Activated effector memory CD4-positive, alpha-beta T cell treated with Interleukin-2 at 50 U/mL for 16 hours (primary cell): ENCODE data around the gene MRPS2.
"Not testable (repeated sequence)": the region's sequence is repeated elsewhere in the genome, so short reads cannot be mapped to it uniquely, and the experiment has no call there.

Source experiments
- DNase-seq: peaks from one replicate; pipeline ENCODE4 v3.0.0-alpha.2; 2020

MRPS2 gene

GRCh38 chr9:135516132-135516860, 15.8 kb downstream of the MRPS2 start:
- no peak for DNase-seq

DNA sequence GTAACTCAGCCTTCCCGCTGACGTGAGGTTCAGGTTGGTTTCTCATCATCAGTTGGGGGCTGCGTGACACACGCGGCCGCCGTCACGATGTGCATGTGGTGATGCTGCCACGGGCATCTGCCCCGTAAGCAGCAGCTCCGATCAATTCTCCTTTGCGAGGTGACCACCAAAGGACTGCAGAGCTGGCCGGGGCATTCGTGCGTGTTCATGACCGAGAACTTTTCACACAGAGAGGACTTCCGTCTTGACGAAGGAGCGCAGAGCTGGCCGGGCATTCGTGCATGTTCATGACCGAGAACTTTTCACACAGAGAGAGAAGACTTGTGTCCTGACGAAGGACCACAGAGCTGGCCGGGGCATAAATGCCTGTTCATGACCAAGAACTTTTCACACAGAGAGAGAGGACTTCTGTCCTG, 16.9 kb downstream of the MRPS2 start:
- DNase-seq = no peak

- no peak for DNase-seq
Measured at GRCh38 chr9:135519179-135519971, 18.9 kb downstream of the MRPS2 start.

DNA sequence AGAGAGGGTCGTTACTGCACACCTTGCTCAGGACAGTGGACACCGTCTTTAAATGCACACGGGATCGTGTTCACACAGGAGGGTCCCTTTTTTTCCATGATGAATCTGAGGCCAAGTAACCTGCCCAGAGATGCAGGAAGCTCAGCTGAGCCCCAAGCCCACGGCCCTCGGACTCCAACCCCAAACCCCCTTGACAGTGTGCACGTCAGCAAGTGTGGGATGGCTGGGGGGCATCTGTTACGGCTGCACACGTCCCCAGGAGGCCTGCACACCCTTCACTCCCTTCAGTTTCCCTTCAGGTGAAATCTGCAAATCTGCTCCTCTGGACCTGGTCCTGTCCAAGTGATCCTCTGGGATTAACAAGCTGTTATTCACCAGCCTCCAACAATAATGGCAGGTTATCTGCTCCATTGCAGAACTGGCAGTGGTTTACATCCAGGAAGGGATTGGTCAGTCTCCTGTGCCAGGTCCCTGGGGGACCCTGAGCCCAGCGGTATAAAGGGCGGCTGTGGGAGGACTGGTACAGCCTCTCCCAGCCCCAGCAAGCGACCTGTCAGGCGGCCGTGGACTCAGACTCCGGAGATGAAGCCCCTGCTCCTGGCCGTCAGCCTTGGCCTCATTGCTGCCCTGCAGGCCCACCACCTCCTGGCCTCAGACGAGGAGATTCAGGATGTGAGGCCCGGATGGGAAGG, 20.6 kb downstream of the MRPS2 start, which contains the start of gene LCN1:
LCN1 (plus strand) TSS at position 525 of the 692 bp plus-strand sequence; CDS start at position 583, 58 bp downstream.
- DNase-seq = no peak

DNA sequence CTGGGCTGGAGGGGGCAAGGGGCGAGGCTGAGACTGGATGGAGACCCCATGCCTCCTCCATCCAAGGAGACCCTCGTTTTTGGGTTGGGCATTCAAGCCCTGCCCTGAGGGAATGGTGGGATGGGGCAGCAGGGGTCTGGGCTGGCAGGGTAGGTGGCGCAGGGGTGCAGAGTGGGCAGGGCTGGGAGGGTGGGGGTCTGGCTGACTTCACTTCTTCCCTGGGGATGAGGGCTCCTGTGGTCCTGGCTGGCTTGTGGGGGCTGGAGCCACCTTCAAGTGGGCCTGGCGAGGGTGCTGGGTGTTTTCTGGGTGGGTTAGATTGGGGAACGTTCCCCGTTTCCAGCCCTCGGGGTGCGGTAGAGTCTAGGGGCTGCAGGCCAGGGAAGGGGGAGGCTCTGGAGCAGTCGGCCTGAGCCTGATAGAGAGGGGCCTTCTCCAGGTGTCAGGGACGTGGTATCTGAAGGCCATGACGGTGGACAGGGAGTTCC, 21.2 kb downstream of the MRPS2 start:
- DNase-seq = no peak

DNA sequence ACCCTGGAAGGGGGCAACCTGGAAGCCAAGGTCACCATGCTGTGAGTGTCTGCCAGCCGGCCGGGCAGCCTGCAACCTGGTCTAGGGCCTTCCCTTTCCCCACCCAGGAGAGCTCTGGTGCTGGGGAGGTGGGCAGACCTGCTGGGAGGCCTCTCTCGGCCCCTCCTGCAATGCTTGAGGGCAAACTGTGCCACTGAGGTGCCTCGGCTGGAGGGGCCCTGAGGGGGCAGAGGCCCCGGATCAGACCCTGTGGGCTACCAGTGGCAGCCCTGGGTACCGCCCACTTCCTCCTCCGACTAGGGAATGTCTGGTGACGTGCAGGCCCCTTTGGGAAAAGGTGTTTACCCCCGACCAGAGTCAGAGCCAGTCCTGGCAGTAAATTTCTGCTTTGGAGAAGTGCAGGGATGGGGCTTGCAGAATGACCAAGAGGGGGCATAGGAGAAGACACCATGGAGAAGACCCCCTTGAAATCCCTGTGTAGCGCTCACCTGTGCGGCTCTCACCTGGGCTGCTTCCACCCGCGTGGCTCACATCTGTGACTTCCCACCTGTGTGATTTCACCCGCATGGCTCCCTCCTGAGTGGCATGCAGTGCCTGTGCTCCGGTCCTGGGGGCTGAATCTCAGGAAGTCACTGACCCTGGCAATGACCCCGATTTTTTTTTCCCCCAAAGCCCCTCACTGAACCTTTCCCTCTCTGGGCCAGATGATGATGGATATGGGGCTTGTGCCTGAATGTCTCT, 21.8 kb downstream of the MRPS2 start:
- no peak for DNase-seq

DNA sequence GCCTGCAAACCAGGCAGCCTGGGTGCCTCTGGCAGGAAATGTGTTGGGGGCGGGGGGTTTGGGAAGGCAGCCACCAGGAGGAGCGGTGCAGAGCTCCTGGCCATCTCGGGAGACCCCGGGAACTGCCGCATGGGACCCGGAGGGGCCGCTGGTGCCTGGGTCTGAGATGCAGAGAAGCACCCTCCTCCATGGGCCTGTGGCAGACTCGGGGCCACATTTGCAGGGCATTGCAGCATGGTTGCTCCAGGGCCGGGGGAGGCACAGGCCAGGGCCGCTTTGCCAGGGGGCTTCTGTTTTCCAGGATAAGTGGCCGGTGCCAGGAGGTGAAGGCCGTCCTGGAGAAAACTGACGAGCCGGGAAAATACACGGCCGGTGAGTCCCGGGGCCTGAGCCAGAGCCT, 22.4 kb downstream of the MRPS2 start:
- no peak for DNase-seq

- DNase-seq = no peak
Measured at GRCh38 chr9:135523521-135524129, 23.1 kb downstream of the MRPS2 start.

GRCh38 chr9:135524130-135524861, 23.8 kb downstream of the MRPS2 start:
- no peak for DNase-seq

DNA sequence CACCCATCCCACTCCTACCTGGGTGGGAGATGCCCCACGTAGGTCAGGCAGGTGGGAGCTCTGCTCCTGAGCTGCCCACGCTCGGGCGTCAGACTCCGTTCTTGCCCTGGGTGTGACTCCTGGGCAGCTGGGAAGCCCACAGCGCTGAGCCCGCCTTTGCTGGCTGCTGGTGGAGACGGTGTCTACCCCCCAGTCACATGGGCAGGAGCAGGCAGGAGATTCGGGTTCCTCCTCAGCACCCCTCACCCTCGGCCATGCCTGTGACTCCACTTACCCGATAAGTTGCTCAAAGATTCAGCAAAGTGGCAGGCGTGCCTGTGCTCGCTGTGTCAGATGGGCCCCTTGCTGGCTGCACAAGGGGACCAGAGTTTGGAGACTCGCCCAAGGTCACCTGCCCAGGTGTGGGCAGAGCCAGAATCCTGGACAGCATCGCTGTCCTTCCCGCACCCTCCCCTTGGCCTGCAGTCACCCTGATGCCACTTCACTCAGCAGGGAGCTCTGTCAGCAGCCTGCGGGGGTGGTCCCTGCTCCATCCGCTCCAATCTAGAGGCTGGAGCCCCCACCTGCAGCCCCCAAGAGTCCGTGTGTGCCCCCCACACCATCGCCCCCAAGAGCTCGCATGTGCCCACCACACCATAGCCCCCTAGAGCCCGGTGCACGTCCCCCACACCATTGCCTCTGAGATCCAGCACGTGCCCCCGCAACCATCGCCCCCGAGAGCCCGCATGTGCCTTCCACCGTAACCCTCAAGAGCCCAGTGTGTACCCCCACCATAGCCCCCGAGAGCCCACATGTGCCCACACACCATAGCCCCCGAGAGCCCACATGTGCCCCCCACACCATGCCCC, 25.0 kb downstream of the MRPS2 start:
- no peak for DNase-seq

GRCh38 chr9:135526089-135526729, 25.7 kb downstream of the MRPS2 start:
- no peak for DNase-seq

DNA sequence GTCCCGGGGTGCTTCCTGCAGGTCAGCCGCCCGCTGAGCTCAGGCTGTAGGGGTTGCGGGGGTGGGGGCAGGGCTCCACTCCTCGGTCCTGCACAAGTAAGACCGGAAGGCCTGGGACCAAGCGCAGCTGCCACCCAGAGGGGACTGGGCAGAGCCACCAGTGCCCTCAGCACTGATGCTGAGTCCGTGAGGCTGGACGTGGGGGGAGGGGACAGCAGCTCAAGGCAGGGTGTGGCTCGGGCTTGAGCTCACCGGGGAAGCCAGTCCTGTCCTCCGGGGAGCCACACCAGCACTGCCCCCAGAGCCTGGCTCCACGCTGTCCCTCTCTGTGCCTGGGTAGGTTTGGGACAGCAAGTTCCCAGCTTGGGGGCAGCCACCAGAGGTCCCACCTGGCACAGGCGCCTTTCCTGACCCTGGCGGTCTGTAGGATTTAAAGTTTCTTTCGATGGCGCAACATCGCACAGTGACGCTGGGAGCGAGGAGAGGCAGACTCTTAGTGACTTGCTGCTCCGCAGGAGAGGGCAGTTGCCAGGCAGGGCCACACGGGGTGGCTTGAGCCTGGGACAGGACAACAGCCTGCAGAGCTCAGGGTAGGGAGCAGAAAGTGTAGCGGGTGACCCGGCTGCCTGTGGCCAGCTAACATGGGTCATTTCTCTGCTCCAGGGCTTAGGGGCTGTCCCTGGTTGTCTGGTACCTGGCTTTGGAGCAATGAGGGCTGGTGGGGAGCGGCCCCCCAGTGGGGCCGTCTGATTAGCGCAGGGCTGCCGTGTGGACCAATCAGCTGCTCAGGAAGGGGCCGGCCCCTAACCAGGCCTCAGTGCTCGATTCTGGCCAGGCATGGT, 26.5 kb downstream of the MRPS2 start:
- DNase-seq = no peak

GRCh38 chr9:135528842-135529435, 28.5 kb downstream of the MRPS2 start:
- DNase-seq = not testable (repeated sequence)

DNA sequence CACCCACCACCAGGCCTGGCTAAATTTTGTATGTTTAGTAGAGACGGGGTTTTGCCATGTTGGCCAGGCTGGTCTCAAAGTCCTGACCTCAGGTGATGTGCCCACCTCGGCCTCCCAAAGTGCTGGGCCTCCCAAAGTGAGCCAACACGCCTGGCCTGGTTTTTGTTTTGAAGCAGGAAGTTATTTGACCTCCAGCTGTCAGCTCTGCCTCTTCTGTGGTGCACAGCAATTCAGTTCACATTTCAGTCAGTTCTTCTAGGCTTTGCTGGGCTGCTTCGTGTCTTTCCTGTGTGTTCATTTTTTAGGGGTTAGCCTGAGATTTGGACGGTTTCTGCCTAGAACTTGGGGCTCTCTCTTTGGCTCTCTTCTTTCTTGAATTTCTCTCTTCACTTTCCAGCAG, 29.7 kb downstream of the MRPS2 start:
- DNase-seq = no peak

DNA sequence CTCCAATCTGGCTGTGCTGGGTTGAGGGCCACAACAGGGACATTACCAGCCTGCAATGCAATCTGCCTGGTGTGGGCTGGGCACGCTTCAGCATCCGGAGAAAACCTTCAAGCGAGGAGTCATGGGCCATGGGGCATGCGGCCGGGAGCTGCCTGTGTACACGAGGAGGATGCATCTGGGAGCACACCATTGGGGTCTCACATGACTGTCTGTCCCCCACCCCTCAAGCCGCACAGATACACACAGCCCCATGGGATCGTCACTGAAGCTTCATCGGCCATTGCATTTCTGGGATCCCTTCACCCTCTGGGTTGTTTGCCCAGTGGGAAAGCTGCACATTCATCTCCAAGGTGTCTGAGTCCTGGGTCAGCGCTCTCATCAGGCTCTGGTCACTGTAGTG, 30.6 kb downstream of the MRPS2 start:
- DNase-seq = no peak

DNA sequence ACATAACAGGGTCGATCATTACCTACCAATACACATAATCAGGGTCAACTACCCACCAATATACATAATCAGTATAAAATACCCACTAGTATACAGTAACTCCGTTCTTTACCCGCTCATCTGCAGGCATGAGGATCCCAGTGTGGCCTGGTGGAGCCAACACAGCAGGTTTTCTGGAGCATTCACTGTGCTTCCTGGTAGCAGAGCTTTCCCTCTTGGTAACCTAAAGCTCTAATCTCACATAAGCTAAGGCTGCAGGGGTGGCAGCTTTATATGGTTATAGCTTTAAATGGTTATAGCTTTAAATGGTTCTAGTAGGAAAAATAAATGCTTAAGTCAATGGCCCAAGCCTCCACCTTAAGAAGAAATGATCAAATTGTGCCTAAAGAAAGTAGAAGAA, 32.6 kb downstream of the MRPS2 start:
- DNase-seq = no peak

- no peak for DNase-seq
Measured at GRCh38 chr9:135533674-135534073, 33.2 kb downstream of the MRPS2 start.

DNA sequence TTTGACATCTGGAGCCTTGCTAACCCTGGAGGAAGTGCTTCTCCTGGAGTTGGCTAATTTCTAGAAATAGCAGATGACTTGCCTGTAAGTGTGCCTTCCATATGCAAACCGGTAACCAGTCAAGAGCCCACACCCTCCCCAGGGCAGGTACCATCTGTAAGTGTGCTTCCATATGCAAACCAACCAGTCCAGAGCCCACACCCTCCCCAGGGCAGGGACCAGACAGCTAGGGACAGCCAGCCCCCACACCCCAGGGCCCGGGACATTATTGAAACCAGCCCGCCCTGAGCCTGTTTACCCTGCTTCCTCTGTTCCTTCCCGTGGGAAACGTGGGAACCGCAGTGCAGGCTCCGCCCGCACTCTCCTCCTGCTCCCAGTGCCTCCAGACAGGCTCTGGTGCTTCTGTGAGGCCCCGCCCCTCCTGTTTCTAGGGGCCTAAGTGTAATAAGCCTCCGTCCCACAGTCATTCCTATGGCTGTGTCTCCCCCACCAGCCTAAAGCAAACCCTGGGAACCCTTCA, 33.8 kb downstream of the MRPS2 start:
- DNase-seq = not testable (repeated sequence)
